ENCODE measurements around the gene BBIP1. TPM values are rescaled to one million over a fixed set of nuclear protein-coding genes. Genes with fewer than 3 reads are reported as not detected.

The BBIP1 gene
- total RNA-seq, 2 donors from 2014 or later, result 17.7 to 19.1 TPM

DNA sequence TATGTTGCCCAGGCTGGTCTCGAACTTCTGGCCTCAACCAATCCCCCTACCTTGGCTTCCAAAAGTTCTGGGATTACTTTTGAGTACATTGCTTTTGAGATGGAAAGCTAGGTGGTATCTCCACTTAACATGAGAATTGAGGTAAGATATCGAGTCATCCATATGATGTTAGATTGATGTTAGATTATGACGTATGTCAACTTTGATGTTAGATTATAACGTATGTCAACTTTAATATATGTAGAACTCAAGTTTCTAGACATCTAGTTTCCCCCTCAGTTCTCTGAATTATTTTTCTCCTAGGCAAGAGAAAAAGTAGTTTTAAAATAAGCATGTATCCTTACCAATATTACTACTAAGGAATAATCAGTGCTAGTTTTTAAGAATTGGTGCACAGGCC, 20.4 kb upstream of the BBIP1 start:
- no peak overlapping the region for H3K9ac ChIP-seq (ENCODE audit: low read depth in 2 of 2, low read length in 2 of 2)
- no peak overlapping the region for H3K27ac ChIP-seq
- H3K4me3 ChIP-seq, result no peak overlapping the region
- H3K9me3 ChIP-seq, result no peaks in the 10 kb centered on the region
- no peaks in the 10 kb centered on the region for H3K4me1 ChIP-seq
- no peaks in the 10 kb centered on the region for H3K36me3 ChIP-seq
- intact Hi-C loops (cut with DNase I), result no loop called here
- no peaks in the 10 kb centered on the region for H3K27me3 ChIP-seq
- TF ChIP-seq, protein P1, sequence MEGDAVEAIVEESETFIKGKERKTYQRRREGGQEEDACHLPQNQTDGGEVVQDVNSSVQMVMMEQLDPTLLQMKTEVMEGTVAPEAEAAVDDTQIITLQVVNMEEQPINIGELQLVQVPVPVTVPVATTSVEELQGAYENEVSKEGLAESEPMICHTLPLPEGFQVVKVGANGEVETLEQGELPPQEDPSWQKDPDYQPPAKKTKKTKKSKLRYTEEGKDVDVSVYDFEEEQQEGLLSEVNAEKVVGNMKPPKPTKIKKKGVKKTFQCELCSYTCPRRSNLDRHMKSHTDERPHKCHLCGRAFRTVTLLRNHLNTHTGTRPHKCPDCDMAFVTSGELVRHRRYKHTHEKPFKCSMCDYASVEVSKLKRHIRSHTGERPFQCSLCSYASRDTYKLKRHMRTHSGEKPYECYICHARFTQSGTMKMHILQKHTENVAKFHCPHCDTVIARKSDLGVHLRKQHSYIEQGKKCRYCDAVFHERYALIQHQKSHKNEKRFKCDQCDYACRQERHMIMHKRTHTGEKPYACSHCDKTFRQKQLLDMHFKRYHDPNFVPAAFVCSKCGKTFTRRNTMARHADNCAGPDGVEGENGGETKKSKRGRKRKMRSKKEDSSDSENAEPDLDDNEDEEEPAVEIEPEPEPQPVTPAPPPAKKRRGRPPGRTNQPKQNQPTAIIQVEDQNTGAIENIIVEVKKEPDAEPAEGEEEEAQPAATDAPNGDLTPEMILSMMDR (IDR thresholded peaks at IDR 0.05), result no peak
- no peak for DNase-seq

DNA sequence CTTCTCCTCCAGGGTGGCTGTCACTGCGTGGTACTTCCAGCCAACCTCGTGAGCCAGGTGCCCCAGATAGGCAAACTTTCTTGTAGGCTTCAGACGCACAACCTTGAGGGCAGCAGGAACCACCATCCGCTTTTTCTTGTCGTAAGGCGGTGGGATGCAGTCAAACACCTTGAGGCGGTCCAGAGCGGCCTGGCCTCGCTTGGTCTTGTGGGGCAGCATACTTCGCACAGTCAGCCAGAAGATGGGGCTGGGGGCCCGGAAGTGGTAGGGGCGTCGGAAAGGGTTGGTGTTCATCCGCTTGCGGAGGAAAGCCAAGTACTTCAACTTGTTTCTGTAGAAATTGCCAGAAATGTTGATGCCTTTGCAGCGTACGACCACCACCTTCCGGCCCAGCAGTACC, 17.8 kb upstream of the BBIP1 start:
- DNase-seq, result no peak
- intact Hi-C loops (cut with DNase I), result no loop called here
- Histone ChIP-seq H3K4me1 (no peaks in the 10 kb centered on the region), H3K4me3 (no peak overlapping the region), H3K27ac (no peak overlapping the region), H3K9me3 (no peaks in the 10 kb centered on the region), H3K36me3 (no peaks in the 10 kb centered on the region), H3K27me3 (no peaks in the 10 kb centered on the region), H3K9ac (ENCODE audit: low read depth in 2 of 2, low read length in 2 of 2) (no peak overlapping the region)
- TF ChIP-seq, protein P1 (IDR thresholded peaks at IDR 0.05), result no peak

DNA sequence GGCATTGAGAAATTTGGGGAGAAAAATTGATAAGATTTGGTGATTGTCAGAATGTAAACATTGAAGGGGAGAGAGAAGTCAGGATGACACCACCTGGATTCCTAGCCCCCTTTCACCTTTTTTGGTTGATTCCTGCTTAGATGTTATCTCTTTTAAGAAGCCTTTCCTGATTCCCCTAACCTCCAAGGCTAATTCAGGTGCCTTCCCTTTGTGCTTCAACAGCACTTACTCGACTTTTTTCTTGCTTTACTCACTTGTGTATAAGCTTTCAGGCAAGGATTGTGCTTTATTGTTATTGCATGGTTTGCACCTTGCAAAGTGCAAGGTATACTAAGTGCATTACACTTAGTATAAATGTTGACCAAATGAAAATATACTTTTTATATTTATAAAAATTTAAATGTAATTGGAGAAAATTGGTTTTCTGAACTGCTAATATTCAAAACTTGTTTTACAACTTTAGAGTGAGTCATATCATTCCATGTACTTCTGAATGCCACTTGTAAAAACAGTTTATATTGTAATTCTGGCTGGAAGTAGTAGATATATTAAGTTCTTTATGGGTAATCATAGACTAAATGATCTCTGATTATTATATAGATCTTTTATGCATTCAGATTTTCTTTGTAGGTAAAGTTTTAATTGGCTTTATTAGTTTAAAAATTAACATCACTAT, 13.7 kb upstream of the BBIP1 start:
- no peak overlapping the region for H3K4me3 ChIP-seq
- H3K9me3 ChIP-seq, result no peaks in the 10 kb centered on the region
- H3K27me3 ChIP-seq, result no peaks in the 10 kb centered on the region
- H3K36me3 ChIP-seq, result no peaks in the 10 kb centered on the region
- TF ChIP-seq, protein P1 (IDR thresholded peaks at IDR 0.05), result no peak
- no peak overlapping the region for H3K27ac ChIP-seq
- H3K9ac ChIP-seq (ENCODE audit: low read depth in 2 of 2, low read length in 2 of 2), result no peak overlapping the region
- intact Hi-C loops (cut with DNase I), result no loop called here
- no peaks in the 10 kb centered on the region for H3K4me1 ChIP-seq
- no peak for DNase-seq

DNA sequence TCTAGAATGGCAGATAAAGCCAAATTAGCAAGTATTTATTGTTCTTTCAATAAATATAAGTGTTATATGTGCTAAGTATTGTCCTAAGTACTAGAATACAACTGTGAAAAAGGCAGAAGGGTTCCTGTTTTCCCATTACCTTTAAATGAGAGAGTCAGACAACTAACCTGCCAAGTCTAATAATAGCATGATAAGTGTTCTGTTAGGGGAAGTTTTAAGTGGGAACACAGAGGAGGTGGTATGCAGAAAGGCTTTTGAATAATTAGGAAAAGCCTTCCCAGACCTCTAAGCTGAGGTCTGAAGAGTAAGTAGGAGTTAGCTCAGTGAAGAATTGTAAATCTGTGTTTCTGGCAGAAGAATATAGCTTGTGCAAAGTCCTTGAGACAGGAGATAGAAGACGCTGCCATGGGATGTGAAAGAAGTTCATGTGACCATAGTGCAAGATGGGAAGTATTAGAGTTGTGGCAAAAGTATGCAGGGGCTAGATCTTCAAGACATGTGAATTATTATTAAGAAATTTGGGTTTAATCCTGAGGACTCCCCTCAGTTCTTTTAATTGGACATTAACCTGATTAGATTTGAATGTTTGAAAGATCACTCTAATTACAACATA, 12.9 kb upstream of the BBIP1 start:
- intact Hi-C loops (cut with DNase I), result no loop called here
- no peak overlapping the region for H3K27ac ChIP-seq

DNA sequence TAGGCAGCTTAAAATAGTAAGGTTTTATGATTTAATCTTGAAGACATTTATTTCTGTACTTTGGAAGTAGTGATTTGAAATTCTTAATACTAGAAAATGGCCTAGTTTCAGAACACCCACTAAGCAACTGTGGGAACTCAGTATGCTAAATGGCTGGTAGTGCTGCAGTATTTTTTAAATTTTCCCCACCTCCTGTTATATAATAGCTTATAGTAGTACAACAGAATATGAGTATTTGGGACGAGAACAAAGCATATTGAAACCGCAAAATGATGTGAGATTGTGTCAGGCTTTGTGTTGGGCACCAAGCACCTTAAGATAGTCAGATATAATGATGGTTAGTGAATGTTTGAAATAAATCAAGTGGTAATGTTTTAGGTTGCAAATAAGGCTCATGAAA, 8.5 kb upstream of the BBIP1 start:
- DNase-seq, result no peak
- Histone ChIP-seq H3K4me1 (no peaks in the 10 kb centered on the region), H3K27me3 (no peaks in the 10 kb centered on the region), H3K9ac (ENCODE audit: low read depth in 2 of 2, low read length in 2 of 2) (no peak overlapping the region), H3K9me3 (no peaks in the 10 kb centered on the region), H3K27ac (no peak overlapping the region), H3K36me3 (no peaks in the 10 kb centered on the region), H3K4me3 (no peak overlapping the region)
- intact Hi-C loops (cut with DNase I), result no loop called here
- TF ChIP-seq, protein P1 (IDR thresholded peaks at IDR 0.05), result no peak

More for the DNA sequence above, 12.9 kb upstream of the BBIP1 start:
- no peaks in the 10 kb centered on the region for H3K4me1 ChIP-seq
- no peaks in the 10 kb centered on the region for H3K27me3 ChIP-seq
- no peak overlapping the region for H3K4me3 ChIP-seq
- H3K9ac ChIP-seq (ENCODE audit: low read depth in 2 of 2, low read length in 2 of 2), result no peak overlapping the region
- H3K9me3 ChIP-seq, result no peaks in the 10 kb centered on the region
- H3K36me3 ChIP-seq, result no peaks in the 10 kb centered on the region
- DNase-seq, result no peak
- TF ChIP-seq, protein P1 (IDR thresholded peaks at IDR 0.05), result no peak

All from colonic mucosa (tissue), 4 donors.